LHCN-M2 (cell line): ENCODE results near the gene FGFR4. TPM values are rescaled to one million over a fixed set of nuclear protein-coding genes. Genes with fewer than 3 reads are reported as not detected.
"Not testable (repeated sequence)": the region's sequence is repeated elsewhere in the genome, so short reads cannot be mapped to it uniquely, and the experiment has no call there.

ENCODE experiments used
- DNase-seq: peaks from one replicate; pipeline ENCODE4 v3.0.0-alpha.2; 2012; ENCODE audit warnings: low read depth
- polyA plus RNA-seq: library from polyadenylated mRNA; unstranded; fragments of >200 nt; gene quantifications from one replicate; pipeline ENCODE4 v1.2.1, GENCODE V29; 2012; ENCODE audit warnings: missing spikeins
- total RNA-seq: library from RNA; depleted of rRNA; stranded (reverse); fragments of >200 nt; gene quantifications from 2 replicates; pipeline ENCODE4 v1.2.3, GENCODE V29; 2014; rRNA removed

The FGFR4 gene
- 29.3 and 56.0 TPM in 2 replicates for total RNA-seq
- polyA plus RNA-seq, result 9.0 TPM

DNA sequence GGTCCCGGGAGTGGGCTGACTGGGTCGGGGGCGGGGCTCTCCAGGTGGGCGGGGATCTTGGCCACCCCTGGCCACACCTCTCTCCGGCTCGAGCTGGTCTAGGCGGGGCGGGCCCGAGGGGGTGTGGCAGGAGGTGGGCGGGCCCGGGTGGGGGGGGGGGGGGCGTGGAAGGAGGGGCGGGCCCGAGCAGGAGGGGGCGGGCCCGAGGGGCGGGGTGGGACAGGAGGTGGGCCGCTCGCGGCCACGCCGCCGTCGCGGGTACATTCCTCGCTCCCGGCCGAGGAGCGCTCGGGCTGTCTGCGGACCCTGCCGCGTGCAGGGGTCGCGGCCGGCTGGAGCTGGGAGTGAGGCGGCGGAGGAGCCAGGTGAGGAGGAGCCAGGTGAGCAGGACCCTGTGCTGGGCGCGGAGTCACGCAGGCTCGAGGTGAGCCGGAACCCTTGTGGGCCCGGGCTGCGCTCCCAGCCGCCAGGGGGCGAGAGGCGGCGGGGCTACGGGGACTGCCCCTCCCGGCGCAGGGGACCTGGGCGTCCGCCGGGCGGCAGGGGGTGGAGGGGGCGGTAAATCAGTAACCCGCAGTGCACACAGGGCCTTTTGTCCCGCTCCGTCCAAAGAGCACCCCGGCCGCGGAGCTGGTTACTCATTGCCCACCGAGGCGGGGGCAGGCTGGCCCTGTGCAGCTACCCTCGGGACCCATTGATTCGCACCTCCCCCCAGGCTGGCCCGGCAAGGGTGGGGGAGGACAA is at the start of gene FGFR4:
TSS of gene FGFR4 (plus strand) at position 262 of the 744 bp plus-strand sequence. CDS start 2,688 bp downstream, outside the sequence.
- peak; percentile 56 for DNase-seq

- no peak for DNase-seq
These were observed 49.8 kb upstream of the FGFR4 start for GRCh38 chr5:177036921-177037320.

GRCh38 chr5:177040814-177041420 is 45.8 kb upstream of the FGFR4 start:
- peak; percentile 56 for DNase-seq

GRCh38 chr5:177041936-177042335 is 44.8 kb upstream of the FGFR4 start:
- no peak for DNase-seq

GRCh38 chr5:177043114-177043513 is 43.6 kb upstream of the FGFR4 start:
- DNase-seq, result no peak

DNA sequence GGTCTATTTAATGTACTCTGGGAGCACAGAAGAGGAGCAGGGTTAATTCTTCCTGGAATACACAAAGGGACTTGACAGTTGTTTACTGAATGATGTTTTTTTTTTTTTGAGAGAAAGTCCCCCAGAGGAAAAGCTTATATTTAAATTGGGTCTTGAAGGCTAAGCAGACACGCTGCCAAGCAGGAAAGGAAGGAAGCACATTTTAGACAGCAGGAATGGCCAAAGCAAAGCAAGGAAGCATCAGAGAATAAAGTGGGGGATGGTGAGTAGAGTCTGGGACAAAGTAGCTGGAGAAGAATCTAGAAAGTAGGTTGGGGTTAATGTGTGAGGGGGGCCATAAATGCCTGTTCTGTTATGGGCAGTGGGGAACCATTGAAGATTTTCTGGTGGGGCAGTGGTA is 42.8 kb upstream of the FGFR4 start:
- DNase-seq, result no peak

GRCh38 chr5:177044641-177045040 is 42.1 kb upstream of the FGFR4 start:
- no peak for DNase-seq

- no peak for DNase-seq
These were observed 41.1 kb upstream of the FGFR4 start for GRCh38 chr5:177045631-177046030.

GRCh38 chr5:177048531-177048930 is 38.2 kb upstream of the FGFR4 start:
- DNase-seq, result not testable (repeated sequence)

- no peak for DNase-seq
These were observed 37.4 kb upstream of the FGFR4 start for GRCh38 chr5:177049285-177049684.

GRCh38 chr5:177064500-177065277 is 22.0 kb upstream of the FGFR4 start:
- no peak for DNase-seq

DNA sequence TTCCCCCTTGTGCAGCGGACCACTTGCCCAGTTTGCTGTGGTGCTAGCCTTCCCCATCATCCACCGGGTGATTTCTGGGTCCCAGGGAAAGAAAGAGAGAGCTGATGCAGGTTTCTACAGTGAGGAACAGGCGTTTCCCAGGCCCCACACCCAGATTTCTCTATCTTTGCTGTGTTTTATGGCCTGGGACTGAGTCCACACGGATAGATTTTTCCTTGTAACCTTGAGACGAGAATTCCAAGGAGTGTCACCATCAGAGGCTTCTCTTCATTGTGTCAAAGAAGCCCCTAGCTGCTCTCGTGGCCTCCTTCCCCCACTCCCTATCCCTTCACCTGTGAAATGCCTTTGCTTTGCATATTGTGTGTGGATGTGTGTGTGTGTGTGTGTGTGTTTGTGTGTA is 21.2 kb upstream of the FGFR4 start:
- no peak for DNase-seq

GRCh38 chr5:177066224-177066623 is 20.5 kb upstream of the FGFR4 start:
- DNase-seq, result no peak

- no peak for DNase-seq
These were observed 19.2 kb upstream of the FGFR4 start for GRCh38 chr5:177067503-177067902.

- no peak for DNase-seq
These were observed 16.1 kb upstream of the FGFR4 start for GRCh38 chr5:177070536-177071191.

DNA sequence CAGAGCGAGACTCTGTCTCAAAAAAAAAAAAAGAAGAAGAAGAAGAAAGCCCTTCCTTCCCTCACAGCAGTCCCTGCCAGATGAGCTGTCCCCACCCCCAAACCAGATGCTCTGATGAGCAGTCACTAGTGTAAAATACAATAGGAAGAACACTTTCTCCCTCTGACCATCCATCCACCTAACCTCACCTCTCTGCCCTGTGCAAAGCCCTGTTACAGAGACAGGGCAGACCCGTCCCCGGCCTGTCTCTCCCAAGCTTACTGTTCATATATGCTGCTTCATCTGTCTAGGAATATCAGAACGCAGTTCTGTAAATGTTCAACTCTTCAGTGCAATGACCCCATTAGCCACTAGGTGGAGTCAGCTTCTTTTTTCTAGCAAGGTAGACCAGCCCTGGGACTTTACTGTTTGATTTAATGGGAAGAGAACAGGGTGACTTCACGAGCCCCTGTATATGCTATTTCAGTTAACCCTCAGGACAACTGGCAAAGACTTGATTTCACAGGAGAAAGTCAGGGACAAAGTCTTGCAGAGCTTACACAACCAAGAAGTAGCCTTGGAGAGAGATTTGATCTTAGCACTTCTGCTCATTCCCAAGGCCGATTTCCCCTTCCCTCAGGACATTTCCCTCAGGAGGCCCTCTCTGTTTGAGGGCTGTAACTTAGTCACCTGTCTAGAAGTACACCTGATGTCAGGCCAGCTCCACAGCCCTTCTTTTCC is 14.9 kb upstream of the FGFR4 start:
- peak; percentile 82 for DNase-seq

- DNase-seq, result no peak
These were observed 9.4 kb upstream of the FGFR4 start for GRCh38 chr5:177077335-177077734.

- DNase-seq, result no peak
These were observed 7.1 kb upstream of the FGFR4 start for GRCh38 chr5:177079606-177080005.

DNA sequence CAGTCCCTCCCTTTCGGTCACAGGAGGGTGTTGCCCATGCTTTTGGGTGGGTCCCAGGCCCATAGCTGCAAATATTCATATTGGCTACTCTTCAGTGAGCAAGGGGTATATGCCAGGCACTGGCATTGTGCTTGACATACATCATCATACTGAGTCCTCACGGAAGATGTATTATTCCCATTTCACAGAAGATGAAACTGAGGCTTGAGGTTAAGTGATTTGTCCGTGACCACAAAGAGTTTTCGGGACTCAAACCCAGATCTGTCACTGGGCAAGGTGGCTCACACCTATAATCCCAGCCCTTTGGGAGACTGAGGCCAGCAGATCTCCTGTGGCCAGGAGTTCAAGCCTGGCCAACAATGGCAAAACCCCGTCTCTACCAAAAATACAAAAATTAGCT is 6.5 kb upstream of the FGFR4 start:
- DNase-seq, result no peak

DNA sequence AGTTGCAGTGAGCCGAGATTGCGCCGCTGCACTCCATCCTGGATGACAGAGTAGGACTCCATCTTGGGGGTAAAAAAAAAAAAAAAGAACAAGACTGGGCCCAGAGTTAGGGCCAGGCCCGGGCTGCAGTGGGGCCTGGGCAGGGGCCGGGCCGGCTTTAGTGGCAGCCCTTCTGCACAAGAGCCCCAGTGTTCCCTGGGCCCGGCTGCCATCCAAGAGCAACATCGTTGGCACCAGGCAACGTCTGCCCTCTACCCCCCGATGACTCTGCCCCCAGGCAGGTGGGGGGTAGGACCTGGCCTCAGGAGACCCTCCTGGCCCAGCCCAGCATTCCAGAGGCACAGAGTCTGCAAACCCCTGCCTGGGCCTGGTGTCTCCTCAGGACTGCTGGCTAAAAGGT is 4.9 kb upstream of the FGFR4 start:
- DNase-seq, result no peak

- no peak for DNase-seq
These were observed 3.4 kb upstream of the FGFR4 start for GRCh38 chr5:177083357-177083756.
